B cell (primary cell): ENCODE data around the gene RNF217. TPM values are rescaled to one million over a fixed set of nuclear protein-coding genes. Genes with fewer than 3 reads are reported as not detected.

Experiments used
- ATAC-seq: fragments of 200-7000 bp; cut with Tn5 transposase; one replicate; pipeline ENCODE4 v1.10.0; 2021; ENCODE audit warnings: low read depth, mild to moderate bottlenecking, moderate number of reproducible peaks, moderate library complexity
- CTCF ChIA-PET: fragments of 350-600 bp; sonication (Branson Sonifier 250); formaldehyde crosslinking; loops from one replicate; lab custom pipeline; 2021; ENCODE audit warnings: antibody characterized with exemption, inconsistent platforms; lab: Charles Lee
- POLR2A ChIA-PET: fragments of 350-600 bp; sonication (Branson Sonifier 250); formaldehyde crosslinking; loops from one replicate; lab custom pipeline; 2021; ENCODE audit warnings: antibody characterized with exemption; lab: Charles Lee
- DNase-seq: peaks from one replicate; pipeline ENCODE4 v3.0.0; 2013
- H2AFZ ChIP-seq: 2 replicates; pipeline ENCODE4 v1.6.1; 2012; ENCODE audit warnings: mild to moderate bottlenecking, low read depth, low read length; ENCODE audit not compliant: insufficient read depth, poor library complexity, severe bottlenecking
- H3K27ac ChIP-seq, 2 donors: 1 replicate in 1 of 2; 2 replicates in 1 of 2; pipeline ENCODE4 v1.5.1; 2012 to 2013; ENCODE audit warnings: low read length in 2 of 2, mild to moderate bottlenecking in 2 of 2, moderate library complexity in 1 of 2
- H3K27me3 ChIP-seq, 4 experiments: fragments of 200-600 bp in 1 of 4; sonication (generic) in 1 of 4; replicated peaks in 1 of 4; 1 replicate in 2 of 4; 2 replicates in 2 of 4; pipeline versions ENCODE4 v1.6.1 to v1.7.0; 2013 to 2016; ENCODE audit warnings: low read length in 3 of 4, mild to moderate bottlenecking in 2 of 4, mixed read lengths in 1 of 4, moderate library complexity in 1 of 4; ENCODE audit not compliant: insufficient read depth in 4 of 4, control insufficient read depth in 3 of 4; ENCODE audit errors: control extremely low read depth in 1 of 4
- H3K36me3 ChIP-seq, 2 experiments: replicated peaks in 1 of 2; 1 replicate in 1 of 2; 2 replicates in 1 of 2; pipeline versions ENCODE4 v1.6.1 to v1.7.1; 2013; ENCODE audit warnings: low read length in 1 of 2; ENCODE audit not compliant: insufficient read depth in 2 of 2, control insufficient read depth in 1 of 2; ENCODE audit errors: control extremely low read depth in 1 of 2, extremely low read depth in 1 of 2
- H3K4me1 ChIP-seq, 2 donors: fragments of 200-600 bp in 1 of 2; sonication (generic) in 1 of 2; 1 replicate in 1 of 2; 2 replicates in 1 of 2; pipeline versions ENCODE4 v1.5.1 to v1.6.1; 2013 to 2017; ENCODE audit warnings: low read length in 2 of 2; ENCODE audit not compliant: control insufficient read depth in 2 of 2, insufficient read depth in 2 of 2
- H3K4me2 ChIP-seq: replicated peaks from 2 replicates; pipeline ENCODE3; 2012; ENCODE audit warnings: mild to moderate bottlenecking, low read depth, low read length; ENCODE audit not compliant: poor library complexity, severe bottlenecking
- H3K4me3 ChIP-seq, 5 experiments: fragments of 200-600 bp in 1 of 5; sonication (generic) in 1 of 5; 1 replicate in 3 of 5; 2 replicates in 2 of 5; pipeline versions ENCODE4 v1.5.1 to v1.7.0; 2011 to 2016; ENCODE audit warnings: low read length in 4 of 5, mild to moderate bottlenecking in 4 of 5, low read depth in 2 of 5, control low read depth in 1 of 5, moderate library complexity in 1 of 5; ENCODE audit not compliant: insufficient read depth in 1 of 5; ENCODE audit errors: control extremely low read depth in 1 of 5, extremely low read depth in 1 of 5
- H3K79me2 ChIP-seq: fragments of 200-600 bp; sonication (generic); one replicate; pipeline ENCODE4 v1.6.0; 2016; ENCODE audit warnings: low read length; ENCODE audit not compliant: control insufficient read depth, insufficient read depth
- H3K9ac ChIP-seq: fragments of 200-600 bp; sonication (generic); 2 replicates; pipeline ENCODE4 v1.6.1; 2017; ENCODE audit warnings: mild to moderate bottlenecking, low read length, moderate library complexity
- H3K9me3 ChIP-seq, 3 donors: one replicate each; pipeline versions ENCODE4 v1.6.1 to v1.7.1; 2013; ENCODE audit warnings: low read length in 2 of 3; ENCODE audit not compliant: control insufficient read depth in 2 of 3, insufficient read depth in 1 of 3; ENCODE audit errors: control extremely low read depth in 1 of 3
- H4K20me1 ChIP-seq: 2 replicates; pipeline ENCODE4 v1.6.0; 2012; ENCODE audit warnings: mild to moderate bottlenecking, low read length; ENCODE audit not compliant: insufficient read depth, control insufficient read depth, poor library complexity, severe bottlenecking
- H3K27ac Mint-ChIP-seq: one replicate; pipeline ENCODE4 v1.8.0; 2021; ENCODE audit warnings: mixed read lengths
- H3K27me3 Mint-ChIP-seq: one replicate; pipeline ENCODE4 v1.8.0; 2021; ENCODE audit warnings: mixed read lengths
- H3K4me1 Mint-ChIP-seq: one replicate; pipeline ENCODE4 v1.8.0; 2021; ENCODE audit warnings: mixed read lengths
- H3K4me3 Mint-ChIP-seq: one replicate; pipeline ENCODE4 v1.8.0; 2021; ENCODE audit warnings: mixed read lengths
- H3K9me3 Mint-ChIP-seq: one replicate; pipeline ENCODE4 v1.8.0; 2022; ENCODE audit warnings: mixed read lengths; ENCODE audit not compliant: insufficient read depth
- CTCF ChIP-seq: fragments of 200-600 bp; IDR thresholded peaks from one replicate; pipeline ENCODE4 v1.8.0; 2022; ENCODE audit warnings: antibody characterized with exemption, mild to moderate bottlenecking
- EZH2 ChIP-seq: IDR thresholded peaks from 2 replicates; pipeline ENCODE4 v1.6.1; 2012; ENCODE audit warnings: borderline replicate concordance, low read depth, mild to moderate bottlenecking, moderate library complexity, low read length; ENCODE audit not compliant: insufficient read depth, poor library complexity, severe bottlenecking
- WGBS: methylation state at CpG from one replicate; pipeline ENCODE4 v1.1.5; 2013; ENCODE audit warnings: missing lambda C conversion rate; ENCODE audit not compliant: insufficient coverage; 5-methylcytosine and 5-hydroxymethylcytosine counted together
- intact Hi-C: fragments of 100-400 bp; cut with micrococcal nuclease; formaldehyde crosslinking; loops from one replicate; pipeline ENCODE4 v1.10.0; 2022
- polyA plus RNA-seq: library from polyadenylated mRNA; depleted of rRNA; stranded (reverse); fragments of >200 nt; gene quantifications from 2 replicates; pipeline ENCODE4 v1.2.3, GENCODE V29; 2012
- total RNA-seq, 2 donors: library from RNA; stranded (reverse); fragments of 120-200 nt in 1 of 2; gene quantifications; 1 replicate in 1 of 2; 2 replicates in 1 of 2; pipeline versions ENCODE4 v1.2.3 to v1.2.4, GENCODE V29; 2013 to 2022

RNF217 gene
- total and polyA plus RNA-seq, 2 donors (not counting 1 experiment from before 2014, with no cell fraction given) = 0.03 TPM; not detected in 1

GRCh38 chr6:124995645-124996325 lies 33.5 kb downstream of the RNF217 start:
- H3K27me3 ChIP-seq = no peaks in the 10 kb centered on the region
- DNase-seq (no peak), ATAC-seq (no peak)
- H2AFZ ChIP-seq = no peak overlapping the region
- intact Hi-C loops = loop anchor here (1.0 kb wide), 1 partner anchor 29 kb away; no protein-coding TSS in a partner anchor
- Mint-ChIP-seq H3K4me3 (no peak overlapping the region), H3K4me1 (no peaks in the 10 kb centered on the region), H3K9me3 (no peaks in the 10 kb centered on the region), H3K27me3 (no peaks in the 10 kb centered on the region), H3K27ac (no peak overlapping the region)
- TF ChIP-seq CTCF (no peak), EZH2 (no peak)
- no peaks in the 10 kb centered on the region for H3K79me2 ChIP-seq
- no peak overlapping the region for H3K27ac ChIP-seq
- no peaks in the 10 kb centered on the region for H3K4me1 ChIP-seq
- WGBS = no CpG with 5 or more reads among the region's 8 CpGs
- H3K4me2 ChIP-seq = no peak overlapping the region
- H3K9me3 ChIP-seq = no peaks in the 10 kb centered on the region
- CTCF ChIA-PET = interaction anchor here (0.7 kb wide), 1 partner anchor 18 kb away, joined by 3 read pairs; no protein-coding TSS in a partner anchor
- H3K36me3 ChIP-seq = no peaks in the 10 kb centered on the region
- H3K4me3 ChIP-seq = no peak overlapping the region
- H4K20me1 ChIP-seq = no peaks in the 10 kb centered on the region
- no peak overlapping the region for H3K9ac ChIP-seq
- POLR2A ChIA-PET = no interaction called here

- CTCF ChIA-PET = no interaction called here
- Mint-ChIP-seq H3K4me1 (no peaks in the 10 kb centered on the region), H3K4me3 (no peak overlapping the region), H3K27me3 (no peaks in the 10 kb centered on the region), H3K9me3 (no peaks in the 10 kb centered on the region), H3K27ac (no peak overlapping the region)
- DNase-seq (no peak), ATAC-seq (no peak)
- Histone ChIP-seq H3K27me3 (no peaks in the 10 kb centered on the region), H3K4me3 (no peak overlapping the region), H3K4me1 (no peaks in the 10 kb centered on the region), H3K9ac (no peak overlapping the region), H3K36me3 (no peaks in the 10 kb centered on the region), H3K27ac (no peak overlapping the region), H3K9me3 (no peaks in the 10 kb centered on the region), H4K20me1 (no peaks in the 10 kb centered on the region), H3K4me2 (no peak overlapping the region), H3K79me2 (no peaks in the 10 kb centered on the region), H2AFZ (no peak overlapping the region)
- POLR2A ChIA-PET = no interaction called here
- TF ChIP-seq EZH2 (no peak), CTCF (no peak)
- intact Hi-C loops = loop anchor here (1.0 kb wide), 1 partner anchor 30 kb away; no protein-coding TSS in a partner anchor
Observed at GRCh38 chr6:124996411-124996810, 34.2 kb downstream of the RNF217 start.
